ENCODE data around the gene CLEC2L. TPM values are rescaled to one million over a fixed set of nuclear protein-coding genes. Genes with fewer than 3 reads are reported as not detected.

CLEC2L gene
- total and polyA plus RNA-seq, 2 of the 8 experiments (the other 6 are each of a cell fraction or from before 2014, with no cell fraction given): 0.20 to 1.9 TPM

- TF ChIP-seq CHD7 (IDR thresholded peaks at IDR 0.05; ENCODE audit: insufficient replicate concordance, low read length) (no peak), POLR2AphosphoS5 (IDR thresholded peaks at IDR 0.05; ENCODE audit: low read depth, low read length) (no peak), SIRT6 (IDR thresholded peaks at IDR 0.05; ENCODE audit: low read length) (no peak), POU5F1 (IDR thresholded peaks at IDR 0.05; ENCODE audit: low read depth, low read length) (no peak)
Observed at GRCh38 chr7:139574618-139575337, 51.3 kb downstream of the CLEC2L start (continued).

All from H1 (cell line).